Transverse colon (tissue), 3 donors: ENCODE measurements around the gene TYROBP.
"Not testable (repeated sequence)": the region's sequence is repeated elsewhere in the genome, so short reads cannot be mapped to it uniquely, and the experiment has no call there.

Source experiments
- POLR2A ChIP-seq: fragments of 450-650 bp; IDR thresholded peaks from one replicate; pipeline ENCODE4 v1.6.1; 2016; ENCODE audit warnings: antibody characterized with exemption, mild to moderate bottlenecking, moderate library complexity
- TF ChIP-seq, protein P1 (sequence below), 5 experiments: fragments of 200-600 bp in 3 of 5; fragments of 450-650 bp in 2 of 5; sonication (generic) in 3 of 5; IDR thresholded peaks; 1 replicate in 2 of 5; 2 replicates in 3 of 5; pipeline ENCODE4 v1.5.1; 2016 to 2017; ENCODE audit warnings: antibody characterized with exemption in 5 of 5, inconsistent platforms in 3 of 5, mild to moderate bottlenecking in 2 of 5, moderate library complexity in 1 of 5

GRCh38 chr19:35891819-35892218 is 16.3 kb downstream of the TYROBP start:
- TF ChIP-seq, protein P1, sequence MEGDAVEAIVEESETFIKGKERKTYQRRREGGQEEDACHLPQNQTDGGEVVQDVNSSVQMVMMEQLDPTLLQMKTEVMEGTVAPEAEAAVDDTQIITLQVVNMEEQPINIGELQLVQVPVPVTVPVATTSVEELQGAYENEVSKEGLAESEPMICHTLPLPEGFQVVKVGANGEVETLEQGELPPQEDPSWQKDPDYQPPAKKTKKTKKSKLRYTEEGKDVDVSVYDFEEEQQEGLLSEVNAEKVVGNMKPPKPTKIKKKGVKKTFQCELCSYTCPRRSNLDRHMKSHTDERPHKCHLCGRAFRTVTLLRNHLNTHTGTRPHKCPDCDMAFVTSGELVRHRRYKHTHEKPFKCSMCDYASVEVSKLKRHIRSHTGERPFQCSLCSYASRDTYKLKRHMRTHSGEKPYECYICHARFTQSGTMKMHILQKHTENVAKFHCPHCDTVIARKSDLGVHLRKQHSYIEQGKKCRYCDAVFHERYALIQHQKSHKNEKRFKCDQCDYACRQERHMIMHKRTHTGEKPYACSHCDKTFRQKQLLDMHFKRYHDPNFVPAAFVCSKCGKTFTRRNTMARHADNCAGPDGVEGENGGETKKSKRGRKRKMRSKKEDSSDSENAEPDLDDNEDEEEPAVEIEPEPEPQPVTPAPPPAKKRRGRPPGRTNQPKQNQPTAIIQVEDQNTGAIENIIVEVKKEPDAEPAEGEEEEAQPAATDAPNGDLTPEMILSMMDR (IDR thresholded peaks at IDR 0.05) = not testable (repeated sequence)
- not testable (repeated sequence) for TF ChIP-seq POLR2A
